Suprapubic skin (tissue), 4 donors: ENCODE results near the gene EXOC2.

ENCODE experiments used
- CTCF ChIP-seq, 2 donors: fragments of 200-600 bp in 1 of 2; fragments of 450-650 bp in 1 of 2; sonication (generic) in 1 of 2; IDR thresholded peaks; one replicate each; pipeline ENCODE4 v1.5.1; 2016 to 2019; ENCODE audit warnings: antibody characterized with exemption in 2 of 2, mild to moderate bottlenecking in 1 of 2, moderate library complexity in 1 of 2
- EP300 ChIP-seq: sonication (generic); formaldehyde crosslinking; IDR thresholded peaks from one replicate; pipeline ENCODE4 v1.6.1; 2017; ENCODE audit warnings: antibody characterized with exemption
- POLR2AphosphoS5 ChIP-seq, 3 donors: sonication (generic); formaldehyde crosslinking; IDR thresholded peaks; one replicate each; pipeline ENCODE4 v1.6.1; 2017; ENCODE audit warnings: antibody characterized with exemption in 3 of 3

GRCh38 chr6:572596-573265 is 120.2 kb downstream of the EXOC2 start:
- no peak for TF ChIP-seq CTCF (IDR thresholded peaks at IDR 0.05)
- no peak for TF ChIP-seq EP300
- no peak for TF ChIP-seq POLR2AphosphoS5 (IDR thresholded peaks at IDR 0.05)
